Measurements from ENCODE around the gene WNK2.
A peak's percentile ranks its signal among the peaks of the same experiment; 100 is the strongest.

WNK2 gene

GRCh38 chr9:93268551-93269314, 84.8 kb downstream of the WNK2 start:
- DNase-seq = peak; percentile 56

GRCh38 chr9:93270976-93271375, 87.0 kb downstream of the WNK2 start:
- DNase-seq = no peak

- no peak for DNase-seq
Measured at GRCh38 chr9:93276973-93277372, 93.0 kb downstream of the WNK2 start.

DNA sequence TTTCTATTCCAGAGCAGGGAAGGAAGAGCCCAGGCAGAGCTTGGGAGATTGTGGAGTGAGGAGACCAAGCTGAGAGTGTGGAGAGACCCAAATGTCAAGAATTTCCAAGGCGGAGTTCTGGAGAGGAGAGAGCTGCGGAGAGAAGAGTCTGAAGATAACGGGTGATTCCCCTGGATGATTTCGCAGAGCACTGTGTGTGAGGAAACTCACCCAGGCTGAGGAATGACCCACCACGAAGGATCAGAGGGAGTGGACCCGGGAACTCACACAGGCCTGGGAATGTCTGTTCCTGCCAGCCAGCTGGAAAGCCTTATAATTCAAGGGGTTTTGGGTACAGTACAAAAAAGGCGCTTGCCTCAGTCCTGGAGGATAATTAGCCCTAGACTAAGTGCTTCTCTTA, 94.2 kb downstream of the WNK2 start:
- no peak for DNase-seq

GRCh38 chr9:93280661-93281259, 96.8 kb downstream of the WNK2 start:
- no peak for DNase-seq

GRCh38 chr9:93286252-93287188, 102.6 kb downstream of the WNK2 start:
- no peak for DNase-seq

DNA sequence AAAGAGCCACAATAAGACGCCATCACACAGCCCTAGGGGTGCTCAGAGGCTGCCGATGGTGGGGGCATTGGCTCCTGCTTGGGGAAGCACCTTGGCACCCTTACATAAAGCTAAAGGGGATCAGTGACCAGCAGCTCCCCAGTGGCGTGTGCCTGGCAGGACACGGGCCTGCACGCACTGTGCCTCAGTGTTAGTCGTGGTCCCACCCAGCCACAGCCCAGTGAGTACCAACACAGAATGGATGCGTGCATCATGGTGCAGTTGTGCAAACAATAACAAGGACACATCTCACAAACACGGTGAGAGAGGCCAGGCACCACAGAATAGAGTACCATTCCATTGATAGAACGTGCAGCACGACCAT, 103.2 kb downstream of the WNK2 start:
- no peak for DNase-seq

DNA sequence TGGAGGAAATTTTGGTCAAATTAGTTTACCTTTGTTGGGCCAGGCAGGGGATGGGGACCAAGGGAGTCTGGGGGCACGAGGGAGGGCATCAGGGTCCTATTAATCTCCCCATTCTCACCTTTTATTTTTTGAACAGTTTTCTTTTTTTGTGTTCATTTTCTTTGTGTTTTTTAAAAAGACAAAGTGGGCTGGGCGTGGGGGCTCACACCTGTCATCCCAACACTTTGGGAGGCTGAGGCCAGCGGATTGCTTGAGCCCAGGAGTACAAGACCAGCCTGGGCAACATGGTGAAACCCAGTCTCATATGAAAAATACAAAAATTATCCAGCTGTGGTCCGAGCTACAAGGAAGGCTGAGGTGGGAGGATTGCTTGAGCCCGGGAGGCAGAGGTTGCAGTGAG, 103.7 kb downstream of the WNK2 start:
- DNase-seq = no peak

- no peak for DNase-seq
Measured at GRCh38 chr9:93288341-93288740, 104.4 kb downstream of the WNK2 start.

- no peak for DNase-seq
Measured at GRCh38 chr9:93288891-93289883, 105.2 kb downstream of the WNK2 start.

DNA sequence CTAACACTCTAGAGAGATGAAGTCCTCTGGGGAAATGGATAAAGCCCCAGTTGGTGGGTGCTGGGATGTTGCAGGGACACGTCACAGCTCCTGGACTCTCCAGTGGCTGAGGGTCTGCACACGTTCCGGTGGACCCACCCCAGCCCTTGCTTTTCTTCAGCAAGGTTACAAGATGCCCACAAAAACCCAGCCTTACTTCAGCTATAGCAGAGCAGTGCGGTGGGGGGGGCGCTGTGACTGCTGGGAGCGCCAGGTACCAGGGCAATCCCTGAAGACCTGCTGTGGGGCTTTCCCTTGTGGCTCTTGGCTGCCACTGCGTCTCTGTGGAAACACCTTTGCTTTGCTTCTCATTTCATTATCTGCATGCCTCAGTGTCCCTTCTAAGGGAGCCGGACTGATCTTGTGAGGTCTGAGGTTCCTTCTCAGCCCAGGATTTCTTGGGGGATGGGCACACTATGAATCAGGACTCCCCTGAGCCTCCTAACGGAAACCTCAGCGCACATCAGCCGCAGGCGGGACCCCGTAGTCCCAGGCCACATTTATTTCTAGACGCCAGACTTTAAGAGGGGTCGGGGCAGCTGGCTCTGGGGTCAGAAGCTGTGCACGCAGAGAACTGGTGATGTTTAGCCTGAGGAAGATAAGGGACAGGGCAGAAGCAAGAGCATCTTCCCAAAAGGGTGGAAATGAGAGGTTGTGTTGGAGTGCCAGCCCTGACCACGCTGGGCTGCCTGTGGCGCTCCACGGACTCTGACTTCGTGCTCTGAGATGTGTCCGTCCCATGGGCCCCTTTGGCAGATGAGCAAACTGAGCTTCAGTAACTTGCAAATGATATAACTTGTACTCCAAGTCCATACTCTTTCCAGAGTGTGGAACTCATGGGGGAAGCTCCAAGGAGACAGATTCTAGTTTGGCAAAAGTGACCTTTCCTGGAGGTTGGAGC, 106.8 kb downstream of the WNK2 start:
- DNase-seq = no peak

DNA sequence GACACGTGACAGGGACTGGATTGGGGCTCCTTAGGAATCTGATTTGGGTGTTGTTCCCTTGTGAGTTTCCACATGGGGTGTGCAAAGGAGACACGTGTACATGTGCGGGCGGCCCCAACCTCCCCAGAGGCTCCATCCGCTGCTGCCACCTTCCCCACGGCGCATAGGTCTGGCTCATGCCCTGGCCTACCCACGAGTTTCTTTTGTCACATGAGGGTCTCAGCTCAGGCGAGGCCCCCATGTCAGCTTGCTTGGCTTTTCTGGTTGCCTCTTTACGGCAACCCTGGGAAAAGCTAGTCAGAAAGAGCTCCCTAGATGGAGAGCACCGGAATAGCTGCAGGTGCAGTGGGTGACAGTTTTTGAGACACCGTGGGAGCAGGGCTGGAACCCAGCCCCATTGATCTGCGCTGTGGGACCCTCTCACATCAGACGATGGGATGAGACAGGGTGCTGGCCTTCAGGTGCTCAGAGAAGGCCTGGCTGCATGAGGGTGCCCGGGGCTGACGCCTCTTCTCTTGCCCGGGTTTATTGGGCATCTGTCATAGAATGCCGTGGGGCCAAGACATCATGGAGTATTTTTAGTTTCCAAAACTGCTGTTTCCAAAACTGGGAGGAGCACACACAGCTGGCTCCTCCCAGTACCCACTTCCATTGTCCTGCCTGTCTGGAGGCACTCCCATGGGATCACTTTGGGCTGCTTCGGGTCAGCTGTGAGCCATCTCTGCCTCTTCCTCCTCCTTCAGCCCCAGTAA, 107.8 kb downstream of the WNK2 start:
- no peak for DNase-seq

DNA sequence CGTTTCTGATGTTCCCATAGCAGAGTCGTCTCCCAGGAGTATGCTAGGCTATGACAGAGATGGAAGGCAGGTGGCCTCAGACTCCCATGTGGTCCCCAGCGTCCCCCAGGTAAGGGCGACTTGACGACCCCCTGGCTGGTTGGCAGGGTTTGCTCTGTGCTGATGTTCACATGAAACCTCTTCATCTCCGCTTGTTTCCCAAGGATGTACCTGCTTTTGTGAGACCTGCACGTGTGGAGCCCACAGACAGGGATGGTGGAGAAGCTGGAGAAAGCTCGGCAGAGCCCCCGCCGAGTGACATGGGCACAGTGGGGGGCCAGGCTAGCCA, 108.3 kb downstream of the WNK2 start:
- no peak for DNase-seq

GRCh38 chr9:93292664-93293328, 108.9 kb downstream of the WNK2 start:
- no peak for DNase-seq

DNA sequence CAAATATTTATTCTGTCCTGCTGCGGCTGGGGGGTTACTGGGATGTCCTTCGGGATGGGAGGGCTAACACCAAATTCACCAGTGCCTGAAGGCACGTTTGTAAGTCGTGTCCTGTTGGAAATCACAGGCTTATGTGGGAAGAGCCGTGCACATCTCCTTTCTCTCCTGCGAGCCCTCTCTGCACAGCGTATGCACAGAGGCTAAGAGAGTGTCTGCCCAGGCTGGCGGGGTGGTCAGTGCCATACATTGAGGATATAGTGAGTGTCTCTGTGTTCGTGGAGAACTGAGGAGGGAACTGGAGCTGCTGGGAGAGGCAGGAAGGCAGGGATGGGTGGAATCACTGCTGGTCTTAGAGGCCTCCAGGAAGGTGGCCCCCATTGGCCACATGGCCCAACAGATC, 110.1 kb downstream of the WNK2 start:
- no peak for DNase-seq

- no peak for DNase-seq
Measured at GRCh38 chr9:93295031-93295430, 111.1 kb downstream of the WNK2 start.

DNA sequence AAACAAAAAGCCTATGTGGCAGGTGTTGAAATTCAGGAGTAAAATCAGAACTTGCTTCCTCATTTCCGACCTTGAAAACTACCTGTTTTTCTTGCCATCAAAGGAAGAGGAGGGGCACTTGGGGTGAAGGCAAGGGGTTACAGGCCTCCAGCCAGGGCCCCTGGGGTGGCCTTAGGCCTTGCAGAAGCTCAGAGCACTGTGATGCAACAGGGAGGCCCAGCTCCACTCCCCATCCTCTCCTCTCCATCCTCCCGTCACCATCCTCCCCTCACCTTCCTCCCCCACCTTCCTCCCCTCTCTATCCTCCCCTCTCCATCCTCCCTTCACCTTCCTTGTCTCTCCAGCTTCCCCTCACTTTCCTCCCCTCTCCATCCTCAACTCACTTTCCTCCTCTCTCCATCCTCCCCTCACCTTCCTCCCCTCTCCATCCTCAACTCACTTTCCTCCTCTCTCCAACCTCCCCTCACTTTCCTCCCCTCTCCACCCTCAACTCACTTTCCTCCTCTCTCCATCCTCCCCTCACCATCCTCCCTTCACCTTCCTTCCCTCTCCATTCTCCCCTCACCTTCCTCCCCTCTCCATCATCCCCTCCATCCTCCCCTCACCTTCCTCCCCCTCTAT, 111.6 kb downstream of the WNK2 start:
- DNase-seq = no peak

GRCh38 chr9:93296889-93297480, 113.0 kb downstream of the WNK2 start:
- no peak for DNase-seq
